H1 (cell line): Measurements from ENCODE around the gene STAMBP.

Source experiments
- CHD7 ChIP-seq: fragments of 300-600 bp; sonication (generic); IDR thresholded peaks from 2 replicates; pipeline ENCODE4 v1.7.1; 2012; ENCODE audit warnings: low read length, moderate library complexity, mild to moderate bottlenecking, inconsistent platforms; ENCODE audit not compliant: insufficient replicate concordance
- CTCF ChIP-seq, 3 experiments: IDR thresholded peaks; 1 replicate in 2 of 3; 2 replicates in 1 of 3; pipeline versions ENCODE4 v1.5.1 to v1.6.1; 2011; ENCODE audit warnings: low read length in 3 of 3, mild to moderate bottlenecking in 3 of 3, inconsistent platforms in 2 of 3, low read depth in 1 of 3, moderate library complexity in 1 of 3; ENCODE audit not compliant: insufficient read depth in 1 of 3; ENCODE audit errors: control extremely low read depth in 1 of 3
- EP300 ChIP-seq, 2 experiments: IDR thresholded peaks; 1 replicate in 1 of 2; 2 replicates in 1 of 2; pipeline ENCODE4 v1.6.1; 2011 to 2012; ENCODE audit warnings: low read depth in 2 of 2, low read length in 2 of 2, mild to moderate bottlenecking in 2 of 2, borderline replicate concordance in 1 of 2, inconsistent platforms in 1 of 2, moderate library complexity in 1 of 2
- JUN ChIP-seq: IDR thresholded peaks from 2 replicates; pipeline ENCODE4 v1.6.1; 2011; ENCODE audit warnings: low read depth, mild to moderate bottlenecking, improper control_type of control experiment, low read length
- USF2 ChIP-seq: IDR thresholded peaks from 2 replicates; pipeline ENCODE4 v1.6.1; 2011; ENCODE audit warnings: low read length, improper control_type of control experiment

GRCh38 chr2:73914667-73915066 is 85.9 kb downstream of the STAMBP start:
- TF ChIP-seq CTCF (IDR thresholded peaks at IDR 0.05; ENCODE audit: control extremely low read depth in 1 of 3, insufficient read depth in 1 of 3, low read depth in 1 of 3, low read length in 3 of 3) (no peak), EP300 (IDR thresholded peaks at IDR 0.05; ENCODE audit: borderline replicate concordance in 1 of 2, low read depth in 2 of 2, low read length in 2 of 2) (no peak), JUN (no peak), CHD7 (no peak), USF2 (no peak)
